Sigmoid colon (tissue), 4 donors: ENCODE results near the gene TSC22D1.

ENCODE experiments used
- EP300 ChIP-seq, 4 donors: sonication (generic); formaldehyde crosslinking; IDR thresholded peaks; one replicate each; pipeline ENCODE4 v1.6.1; 2017; ENCODE audit warnings: antibody characterized with exemption in 4 of 4
- POLR2A ChIP-seq, 2 donors: fragments of 450-650 bp; IDR thresholded peaks; one replicate each; pipeline ENCODE4 v1.6.1; 2016; ENCODE audit warnings: antibody characterized with exemption in 2 of 2, mild to moderate bottlenecking in 2 of 2, moderate library complexity in 2 of 2
- POLR2AphosphoS5 ChIP-seq, 4 donors: sonication (generic); formaldehyde crosslinking; IDR thresholded peaks; one replicate each; pipeline ENCODE4 v1.6.1; 2017; ENCODE audit warnings: antibody characterized with exemption in 4 of 4
- TF ChIP-seq, protein P1 (sequence below), 4 experiments: fragments of 450-650 bp in 3 of 4; fragments of 200-600 bp in 1 of 4; IDR thresholded peaks; one replicate each; pipeline ENCODE4 v1.5.1; 2016 to 2019; ENCODE audit warnings: antibody characterized with exemption in 4 of 4, mild to moderate bottlenecking in 3 of 4, moderate library complexity in 2 of 4

DNA sequence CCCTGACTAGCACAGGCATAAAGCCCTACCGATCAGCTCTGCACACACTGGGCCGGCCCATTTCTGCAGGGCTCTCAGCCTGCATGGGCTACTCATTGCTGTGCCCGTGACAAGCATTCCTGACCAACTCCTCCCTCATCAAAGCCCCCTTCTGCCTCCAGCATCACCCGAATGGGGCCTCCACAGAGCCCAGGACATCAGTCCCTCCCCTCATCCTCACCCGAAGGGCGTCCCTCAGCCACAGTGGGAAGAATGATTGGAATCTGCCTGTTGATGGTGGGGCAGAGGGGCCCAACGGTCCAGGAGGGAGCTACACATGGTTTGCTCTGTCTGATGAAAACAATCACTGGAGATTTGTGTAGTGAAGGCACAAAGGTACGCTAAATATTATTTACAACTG, 158.7 kb downstream of the TSC22D1 start:
- TF ChIP-seq, protein P1, sequence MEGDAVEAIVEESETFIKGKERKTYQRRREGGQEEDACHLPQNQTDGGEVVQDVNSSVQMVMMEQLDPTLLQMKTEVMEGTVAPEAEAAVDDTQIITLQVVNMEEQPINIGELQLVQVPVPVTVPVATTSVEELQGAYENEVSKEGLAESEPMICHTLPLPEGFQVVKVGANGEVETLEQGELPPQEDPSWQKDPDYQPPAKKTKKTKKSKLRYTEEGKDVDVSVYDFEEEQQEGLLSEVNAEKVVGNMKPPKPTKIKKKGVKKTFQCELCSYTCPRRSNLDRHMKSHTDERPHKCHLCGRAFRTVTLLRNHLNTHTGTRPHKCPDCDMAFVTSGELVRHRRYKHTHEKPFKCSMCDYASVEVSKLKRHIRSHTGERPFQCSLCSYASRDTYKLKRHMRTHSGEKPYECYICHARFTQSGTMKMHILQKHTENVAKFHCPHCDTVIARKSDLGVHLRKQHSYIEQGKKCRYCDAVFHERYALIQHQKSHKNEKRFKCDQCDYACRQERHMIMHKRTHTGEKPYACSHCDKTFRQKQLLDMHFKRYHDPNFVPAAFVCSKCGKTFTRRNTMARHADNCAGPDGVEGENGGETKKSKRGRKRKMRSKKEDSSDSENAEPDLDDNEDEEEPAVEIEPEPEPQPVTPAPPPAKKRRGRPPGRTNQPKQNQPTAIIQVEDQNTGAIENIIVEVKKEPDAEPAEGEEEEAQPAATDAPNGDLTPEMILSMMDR (IDR thresholded peaks at IDR 0.05) = no peak
- TF ChIP-seq POLR2A (IDR thresholded peaks at IDR 0.05) (no peak), EP300 (IDR thresholded peaks at IDR 0.05) (no peak), POLR2AphosphoS5 (IDR thresholded peaks at IDR 0.05) (no peak)
